Measurements from ENCODE around the gene DUSP5.
"Not testable (repeated sequence)": the region's sequence is repeated elsewhere in the genome, so short reads cannot be mapped to it uniquely, and the experiment has no call there.

DUSP5 gene

DNA sequence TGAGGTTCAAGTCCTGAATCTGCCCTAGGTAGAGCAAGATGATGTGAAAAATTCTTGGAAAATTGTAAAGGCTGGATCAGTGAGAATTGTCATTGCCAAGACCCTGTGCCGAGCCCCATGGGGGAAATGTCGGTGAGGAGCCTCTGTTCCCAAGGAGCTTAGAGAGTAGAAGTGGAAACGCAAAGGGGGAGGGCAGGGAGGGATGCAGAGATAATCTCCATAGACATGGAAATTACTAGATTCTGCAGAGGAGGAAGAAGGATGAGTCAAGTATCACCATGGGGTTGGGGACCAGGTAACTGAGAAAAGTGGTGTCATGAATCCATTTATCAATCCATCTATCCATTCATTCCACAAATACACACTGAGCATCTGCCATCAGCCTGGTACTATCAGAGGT is 26.0 kb downstream of the DUSP5 start:
- no peak for DNase-seq (ENCODE audit: low spot score)

DNA sequence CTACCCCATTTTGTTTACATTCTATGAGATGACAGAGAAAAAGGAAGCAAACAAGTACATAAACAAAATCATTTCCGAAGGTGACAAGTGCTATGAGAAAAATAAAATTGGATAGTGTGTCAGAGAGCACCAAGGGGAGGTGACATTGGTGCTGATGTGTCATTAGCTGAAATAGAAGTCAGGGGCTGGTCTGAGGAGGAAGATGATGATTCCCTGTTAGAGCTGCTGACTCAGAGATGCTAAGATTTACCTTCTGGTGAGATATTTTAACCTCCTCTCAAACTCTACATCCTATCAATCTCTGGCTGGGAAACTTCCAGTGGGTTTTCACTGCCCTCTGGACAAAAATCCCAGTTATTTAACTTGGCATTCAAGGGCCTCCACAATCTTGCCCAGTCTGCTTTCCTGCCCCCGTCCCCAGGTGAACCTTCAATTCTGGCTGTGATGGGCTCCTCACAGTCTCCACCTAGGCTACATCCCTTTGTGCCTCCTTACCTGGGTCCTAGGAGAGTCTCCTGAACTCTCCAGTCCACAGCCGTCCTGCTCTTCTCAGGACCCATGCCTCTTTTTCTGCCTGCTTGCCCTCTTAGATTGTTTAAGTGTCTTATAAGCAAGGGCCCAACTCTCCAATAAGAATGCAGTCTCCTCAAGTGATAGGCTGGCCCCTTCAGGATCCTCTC is 26.6 kb downstream of the DUSP5 start:
- DNase-seq (ENCODE audit: low spot score): no peak

DNA sequence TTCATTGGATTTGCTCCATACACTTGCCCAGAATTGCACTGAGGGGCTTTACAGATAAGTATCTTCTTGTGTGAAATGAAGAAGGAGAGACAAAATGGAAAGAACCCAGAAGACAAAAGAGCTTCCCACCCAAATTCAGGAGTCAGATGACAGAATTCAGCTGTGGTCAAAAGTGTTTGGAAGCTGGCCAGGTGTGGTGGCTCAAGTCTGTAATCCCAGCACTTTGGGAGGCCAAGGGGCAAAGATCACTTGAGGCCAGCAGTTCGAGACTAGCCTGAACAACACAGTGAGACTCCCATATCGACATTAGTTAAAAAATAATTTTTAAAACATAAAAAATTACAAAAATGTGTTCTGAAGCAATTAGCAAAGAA is 27.1 kb downstream of the DUSP5 start:
- no peak for DNase-seq (ENCODE audit: low spot score)

DNA sequence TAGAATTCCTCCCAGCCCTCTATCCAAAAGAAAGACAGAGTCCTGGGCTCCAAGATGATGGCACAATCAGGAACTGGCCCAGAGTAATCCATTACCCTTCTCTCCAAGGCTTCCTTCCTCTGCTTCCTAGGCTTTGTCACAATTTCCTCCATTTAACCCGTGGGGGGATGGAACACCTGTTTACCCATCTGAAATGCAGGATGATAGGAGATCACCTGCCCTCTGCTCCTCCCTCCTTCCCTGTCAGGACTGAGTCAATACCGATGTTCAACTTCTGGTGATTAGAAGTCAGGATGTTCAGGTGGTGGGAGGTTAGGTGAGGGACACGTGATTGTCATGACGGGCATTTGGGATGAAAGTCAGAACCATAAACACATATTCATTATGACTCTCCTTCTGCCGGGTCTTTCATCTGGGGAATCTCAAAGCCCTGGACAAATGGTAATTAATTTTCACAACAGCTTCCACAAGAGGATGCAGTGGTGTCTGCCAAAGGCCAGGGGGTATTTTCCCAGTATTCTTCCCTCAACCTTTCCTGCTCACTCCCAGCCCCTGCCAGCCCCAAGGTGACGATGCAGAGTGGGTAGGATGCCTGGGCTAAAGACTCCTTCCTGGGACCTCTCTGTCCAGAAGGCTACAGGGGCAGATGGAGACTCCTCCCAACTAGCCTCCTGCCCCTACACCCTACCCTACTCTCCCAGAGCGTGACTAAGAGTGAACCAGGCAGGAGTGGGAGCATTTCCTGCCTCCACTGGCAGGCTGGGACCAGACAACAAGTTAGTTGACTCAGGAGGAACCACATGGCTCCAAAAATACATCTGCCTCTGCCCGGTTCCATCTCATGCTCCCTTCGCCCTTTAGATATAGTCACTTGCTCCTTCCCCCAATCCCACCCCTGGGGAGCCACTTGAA is 27.9 kb downstream of the DUSP5 start:
- DNase-seq (ENCODE audit: low spot score): peak; percentile 80

DNA sequence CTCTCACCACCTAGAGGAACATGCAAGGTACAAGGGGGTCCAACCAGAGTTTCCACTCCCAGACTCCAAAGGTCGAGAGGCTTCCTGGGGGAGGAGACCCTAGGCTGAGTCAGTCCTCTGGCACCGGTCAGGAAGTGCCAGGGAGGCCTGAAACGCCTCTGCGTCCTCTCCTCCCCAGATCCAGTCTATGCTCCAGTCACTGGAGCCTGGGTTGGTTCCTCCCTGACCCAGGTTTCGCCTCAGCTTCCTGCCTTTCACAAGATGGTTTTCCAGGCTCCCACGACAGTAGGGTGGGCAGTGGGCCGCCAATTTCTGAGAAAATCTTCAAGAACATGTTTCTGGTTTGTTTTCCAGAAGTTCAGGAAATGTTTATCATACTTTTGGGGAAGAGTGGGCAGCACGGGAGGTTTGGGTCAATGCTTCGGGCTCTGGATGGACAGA is 30.0 kb downstream of the DUSP5 start:
- peak; percentile 43 for DNase-seq (ENCODE audit: low spot score)

DNA sequence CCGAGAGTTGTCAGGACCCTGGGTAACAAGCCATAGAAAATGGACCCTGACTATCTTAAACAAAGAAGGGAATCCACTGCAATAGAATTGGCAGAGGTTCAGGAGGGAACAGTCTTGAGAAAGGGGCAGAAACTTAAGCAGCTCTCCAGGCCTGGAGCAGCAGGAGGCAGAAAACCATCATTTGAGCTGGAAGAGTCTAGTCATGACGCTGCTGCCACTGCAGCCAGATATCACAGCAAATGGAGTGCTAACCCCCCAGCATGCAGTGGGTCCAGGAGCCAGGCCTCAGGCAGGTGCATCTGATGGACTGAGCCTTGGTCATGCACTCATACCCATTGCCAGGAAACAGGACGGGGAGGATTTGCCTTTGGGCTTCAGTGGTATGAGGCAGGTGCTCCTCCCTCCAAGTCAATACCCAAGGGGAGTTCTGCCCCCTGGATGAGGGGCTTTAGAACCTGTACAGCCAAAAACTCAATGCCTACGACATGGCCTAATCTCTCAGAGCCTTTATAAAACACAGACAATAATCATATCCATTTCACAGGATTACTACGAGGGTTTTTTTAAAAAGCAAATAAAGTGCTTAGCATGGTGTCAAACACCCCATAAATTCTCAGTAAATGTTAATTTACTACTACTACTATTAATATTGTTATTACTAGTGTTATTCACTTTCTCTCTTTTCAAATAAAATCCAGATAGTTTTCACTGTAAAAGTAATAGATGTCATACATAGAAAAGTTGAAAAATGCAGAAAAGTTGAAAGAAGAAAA is 30.7 kb downstream of the DUSP5 start:
- DNase-seq (ENCODE audit: low spot score): no peak

DNA sequence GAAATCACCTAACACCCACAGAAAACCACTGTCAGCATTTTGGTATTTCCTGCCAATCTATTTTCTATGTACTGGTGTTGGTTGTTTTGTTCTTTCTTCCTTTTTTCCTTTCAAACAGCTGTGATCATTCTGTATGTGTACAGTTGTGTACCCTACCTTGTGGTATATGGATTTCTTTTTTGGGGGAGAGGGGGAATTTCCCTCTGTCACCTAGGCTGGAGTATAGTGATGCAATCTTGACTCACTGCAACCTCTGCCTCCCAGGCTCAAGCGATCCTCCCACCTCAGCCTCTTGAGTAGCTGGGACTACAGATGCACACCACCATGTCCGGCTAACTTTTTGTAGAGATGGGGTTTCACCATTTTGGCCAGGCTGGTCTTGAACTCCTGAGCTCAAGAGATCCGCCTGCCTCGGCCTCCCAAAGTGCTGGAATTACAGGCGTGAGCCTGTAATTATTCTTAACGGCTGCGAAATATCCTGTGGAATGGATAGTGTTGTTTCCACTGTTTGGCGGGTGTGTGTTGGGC is 31.4 kb downstream of the DUSP5 start:
- DNase-seq (ENCODE audit: low spot score): not testable (repeated sequence)

DNA sequence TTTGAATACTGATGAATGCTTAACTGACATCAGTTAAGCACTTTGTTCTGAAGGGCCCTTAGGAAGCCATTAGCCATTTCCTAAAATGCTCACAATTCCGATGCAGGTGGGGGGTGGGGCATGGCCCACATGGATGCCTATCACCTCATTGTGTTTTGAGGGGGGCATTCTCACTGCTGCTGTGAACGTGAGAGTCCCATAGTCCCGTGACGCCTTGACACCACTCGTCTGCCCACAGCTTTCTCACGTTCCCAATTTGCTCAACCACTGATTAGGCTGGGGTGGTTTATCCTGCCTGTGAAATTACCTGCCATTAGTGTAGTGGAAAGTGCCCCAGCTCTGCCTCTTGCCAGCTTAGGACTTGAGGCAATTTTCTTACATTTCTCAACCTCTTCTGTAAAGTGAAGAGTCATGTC is 31.9 kb downstream of the DUSP5 start:
- no peak for DNase-seq (ENCODE audit: low spot score)

DNA sequence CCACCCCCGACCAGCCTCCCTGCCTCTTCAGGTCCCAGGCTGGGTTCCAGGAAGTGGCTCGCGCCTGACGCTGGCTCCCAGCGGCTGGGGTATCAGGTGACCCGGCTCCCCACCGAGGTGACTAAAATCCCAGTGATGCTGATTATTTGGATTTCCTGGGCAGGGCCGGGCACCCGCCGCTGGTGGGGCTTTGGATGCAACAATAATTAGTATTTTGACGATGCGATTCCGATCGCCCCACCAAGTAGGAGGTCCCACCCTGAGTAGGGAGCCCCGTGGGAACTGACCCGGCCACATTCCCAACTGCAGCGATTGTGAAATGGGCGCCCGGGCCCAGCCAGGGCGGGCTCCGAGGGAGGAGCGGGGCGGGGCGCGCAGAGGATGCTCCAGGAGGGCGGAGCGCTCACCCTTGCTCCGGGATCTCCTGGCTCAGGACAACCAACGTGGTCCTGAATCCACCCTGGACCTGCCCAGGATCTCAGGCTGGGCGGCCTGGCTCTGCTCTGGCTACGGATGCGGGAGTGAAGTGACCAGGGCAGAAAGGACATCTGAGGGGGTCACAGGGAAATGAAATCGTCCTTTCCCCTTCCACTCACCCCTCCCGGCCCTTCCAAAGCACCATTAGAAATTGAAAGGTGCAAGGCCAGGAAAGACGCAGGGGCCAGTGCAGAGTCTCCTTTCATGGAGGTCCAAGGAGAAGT is 32.6 kb downstream of the DUSP5 start:
- DNase-seq (ENCODE audit: low spot score): peak; percentile 68

DNA sequence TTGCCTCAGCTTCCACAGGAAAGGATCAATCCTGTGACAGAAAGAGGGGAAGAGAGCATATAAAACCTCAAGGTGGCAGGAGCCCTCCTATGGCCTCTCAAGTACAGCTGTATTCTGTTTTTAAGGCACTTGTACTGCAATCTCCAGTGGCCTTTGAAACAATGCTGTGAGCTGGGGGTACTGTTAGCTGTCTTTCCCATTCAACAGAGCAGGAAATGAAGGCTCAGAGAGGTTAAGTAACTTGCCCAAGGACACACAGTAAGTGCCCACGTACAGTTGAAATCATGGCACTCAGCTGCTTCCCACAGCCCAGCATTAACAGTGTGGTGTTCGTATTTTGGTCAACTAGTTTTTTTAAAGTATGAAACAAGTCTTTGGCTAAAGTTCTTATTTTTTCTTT is 34.0 kb downstream of the DUSP5 start:
- no peak for DNase-seq (ENCODE audit: low spot score)

DNA sequence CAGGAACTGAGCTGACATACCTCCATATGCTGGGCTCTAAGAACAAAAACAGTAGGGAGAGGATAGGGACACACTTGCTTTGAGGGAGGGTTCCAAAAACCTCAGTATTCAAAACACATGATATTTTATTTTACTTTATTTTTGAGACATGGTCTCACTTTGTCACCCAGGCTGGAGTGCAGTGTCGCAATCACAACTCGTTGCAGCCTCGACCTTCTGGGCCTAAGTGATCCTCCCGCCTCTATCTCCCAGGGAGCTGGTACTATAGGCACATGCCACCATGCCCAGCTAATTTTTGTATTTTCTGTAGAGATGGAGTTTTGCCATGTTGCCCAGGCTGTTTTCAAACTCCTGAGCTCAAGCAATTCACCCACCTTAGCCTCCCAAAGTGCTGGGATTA is 34.9 kb downstream of the DUSP5 start:
- not testable (repeated sequence) for DNase-seq (ENCODE audit: low spot score)

DNA sequence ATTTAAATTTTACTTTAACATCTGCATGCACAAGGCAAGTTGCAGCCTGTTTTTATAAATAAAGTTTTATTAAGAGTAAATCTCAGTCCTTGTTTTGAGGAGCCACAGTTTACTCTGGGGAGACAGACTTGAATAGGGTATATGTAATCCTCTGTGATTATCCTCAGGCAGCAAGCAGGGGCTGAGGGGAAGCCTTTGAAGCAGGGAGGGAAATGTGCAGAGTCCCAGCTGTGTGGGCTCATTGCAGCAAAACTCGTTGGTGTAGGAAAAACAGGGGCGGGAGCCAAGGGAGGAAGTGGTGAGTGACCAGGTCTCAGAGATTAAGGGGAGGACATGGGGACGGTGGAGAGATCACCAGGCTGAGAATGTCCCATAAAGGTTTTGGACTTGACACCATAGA is 35.4 kb downstream of the DUSP5 start:
- DNase-seq (ENCODE audit: low spot score): no peak

DNA sequence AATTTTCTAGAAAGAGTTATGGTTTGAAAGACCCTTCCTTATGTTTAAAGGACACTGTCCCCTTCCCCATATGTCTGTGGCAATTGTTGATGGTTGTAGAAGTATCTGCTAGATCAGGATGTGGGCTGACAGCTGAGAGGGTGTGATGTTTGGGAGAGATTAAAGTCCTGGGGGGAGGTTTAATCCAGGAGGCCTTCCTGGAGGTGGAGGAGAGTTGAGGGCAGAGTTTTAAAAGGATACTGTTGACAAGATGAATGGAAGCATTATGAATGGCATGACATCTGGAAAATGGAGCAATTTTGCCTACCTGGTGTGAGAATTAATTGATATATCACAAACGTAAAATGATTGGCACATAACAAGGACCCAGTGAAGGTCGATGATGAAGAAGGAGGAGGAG is 36.9 kb downstream of the DUSP5 start:
- no peak for DNase-seq (ENCODE audit: low spot score)

DNA sequence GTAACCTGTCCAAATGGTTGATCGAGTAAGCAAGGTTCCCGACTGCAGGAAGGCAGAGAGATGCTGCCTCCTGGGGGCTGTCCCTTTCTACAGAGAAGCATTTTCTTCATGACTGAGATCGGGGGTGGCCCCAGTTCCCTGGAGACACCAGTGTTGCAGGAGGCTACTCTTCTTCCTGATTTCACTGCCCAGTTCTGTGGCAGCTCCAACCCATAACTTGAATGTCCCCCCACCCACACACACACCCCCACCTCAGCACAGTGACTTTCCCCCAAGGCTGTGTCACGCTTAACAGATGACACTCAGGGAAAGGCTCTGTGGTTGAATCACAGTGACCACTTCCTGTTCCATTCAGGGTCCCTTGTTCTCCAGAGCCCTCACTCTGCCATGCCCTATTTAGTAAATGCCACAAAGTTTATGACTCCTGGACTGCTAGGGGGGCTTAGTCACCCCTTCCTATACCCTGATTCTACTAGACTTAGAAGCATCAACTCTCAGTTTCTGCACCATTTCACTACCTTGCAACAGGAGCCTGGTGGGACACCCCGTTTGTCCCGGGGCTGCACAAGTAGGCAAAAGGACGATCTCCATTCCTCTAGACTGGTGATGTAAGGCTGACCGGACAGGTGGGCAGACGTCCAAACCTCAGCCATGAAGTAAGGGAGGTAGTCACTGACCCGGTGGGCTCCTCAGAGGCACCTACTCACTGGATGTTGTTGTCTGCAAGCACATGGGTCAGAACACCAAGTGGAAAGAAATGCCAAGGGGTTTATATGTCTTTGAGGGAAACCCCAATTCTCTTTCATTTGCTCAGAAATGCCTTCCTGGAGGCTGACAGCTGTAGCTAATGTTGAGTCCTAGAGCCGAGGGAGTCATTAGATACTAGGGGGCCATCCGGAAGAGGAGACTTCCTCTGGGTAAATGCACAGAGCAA is 38.5 kb downstream of the DUSP5 start:
- peak; percentile 91 for DNase-seq (ENCODE audit: low spot score)

DNA sequence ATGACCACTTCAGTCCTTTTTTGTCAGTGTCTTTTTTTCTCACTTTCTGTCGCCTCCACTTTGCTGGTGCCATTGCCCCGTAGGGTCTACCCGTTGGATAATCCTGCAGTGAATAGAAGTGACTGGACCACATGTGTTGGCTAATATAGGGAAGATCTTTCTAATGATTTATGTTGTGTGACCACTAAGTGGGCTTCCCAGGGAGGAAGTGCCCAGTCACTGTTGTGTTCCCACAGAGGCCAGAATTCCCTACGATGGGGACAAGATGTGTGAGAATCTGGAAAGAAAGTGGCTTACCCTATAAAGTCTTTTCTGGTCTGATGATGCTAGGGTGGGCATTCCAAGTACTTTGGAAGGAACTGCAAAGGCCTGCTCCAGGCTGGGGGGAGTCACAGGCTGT is 41.4 kb downstream of the DUSP5 start:
- no peak for DNase-seq (ENCODE audit: low spot score)

DNA sequence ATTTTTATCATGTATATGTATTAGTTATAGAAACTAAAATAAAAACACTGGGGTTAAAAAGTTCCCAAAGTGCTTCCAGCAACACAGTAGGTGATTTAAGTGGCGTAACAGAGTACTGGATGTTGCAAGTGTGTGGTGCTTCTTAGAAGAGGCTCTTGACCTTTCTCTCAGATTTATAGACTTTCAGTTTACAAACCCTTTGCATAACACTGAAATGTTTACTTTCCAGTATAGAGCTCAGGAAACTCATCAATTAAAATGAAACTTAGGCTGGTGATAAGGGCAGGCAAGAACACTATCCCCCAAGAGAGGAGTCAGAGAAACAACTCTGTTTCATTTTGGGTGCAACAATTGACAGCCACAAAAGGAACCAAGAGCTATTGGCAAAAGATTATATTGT is 42.3 kb downstream of the DUSP5 start:
- DNase-seq (ENCODE audit: low spot score): no peak

DNA sequence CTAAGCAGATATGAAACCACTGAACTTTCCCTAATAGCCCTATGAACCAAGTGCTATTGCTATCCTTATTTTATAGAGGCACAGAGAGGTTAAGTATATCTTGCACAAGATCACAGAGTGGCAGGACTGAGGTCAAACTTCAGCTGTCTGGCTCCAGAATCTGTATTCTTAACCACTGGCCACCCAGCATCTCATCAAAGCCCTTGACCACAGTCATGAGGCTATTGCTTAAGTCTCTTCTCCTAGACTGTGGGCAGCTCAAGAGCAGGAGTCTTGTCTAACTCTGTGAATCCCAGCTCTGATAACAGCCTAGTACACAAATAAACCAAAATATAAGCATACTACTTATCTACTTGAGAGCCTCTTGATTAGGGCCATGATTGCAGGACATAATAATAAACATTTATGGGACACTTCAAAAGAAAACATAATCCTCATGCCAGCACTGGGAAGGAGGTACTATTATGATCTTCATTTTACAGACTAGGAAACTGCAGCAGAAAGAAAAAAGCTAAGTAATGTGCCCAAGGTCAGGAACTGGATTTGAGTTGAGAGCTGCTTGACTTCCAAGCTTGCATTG is 47.3 kb downstream of the DUSP5 start:
- no peak for DNase-seq (ENCODE audit: low spot score)

DNA sequence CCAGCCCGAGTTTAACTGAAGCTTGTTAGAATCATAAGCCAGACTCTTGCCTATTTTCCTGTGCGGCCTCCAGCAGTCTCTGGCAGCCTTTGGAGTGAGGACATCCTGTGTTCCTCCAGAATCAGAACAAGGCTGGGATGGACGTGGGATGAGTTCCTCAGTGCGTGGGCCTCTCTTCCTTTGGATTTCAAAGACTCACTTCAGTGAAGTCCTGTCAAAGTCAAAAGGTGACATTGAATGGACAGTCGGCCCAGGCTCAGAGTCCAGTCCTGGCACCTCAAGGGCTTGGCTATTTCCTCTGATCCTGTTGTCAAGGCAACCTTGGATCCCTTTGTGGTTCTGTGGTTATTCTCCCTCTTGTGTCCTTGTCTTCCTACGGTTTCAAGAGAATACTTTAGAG is 48.4 kb downstream of the DUSP5 start:
- DNase-seq (ENCODE audit: low spot score): peak; percentile 51

DNA sequence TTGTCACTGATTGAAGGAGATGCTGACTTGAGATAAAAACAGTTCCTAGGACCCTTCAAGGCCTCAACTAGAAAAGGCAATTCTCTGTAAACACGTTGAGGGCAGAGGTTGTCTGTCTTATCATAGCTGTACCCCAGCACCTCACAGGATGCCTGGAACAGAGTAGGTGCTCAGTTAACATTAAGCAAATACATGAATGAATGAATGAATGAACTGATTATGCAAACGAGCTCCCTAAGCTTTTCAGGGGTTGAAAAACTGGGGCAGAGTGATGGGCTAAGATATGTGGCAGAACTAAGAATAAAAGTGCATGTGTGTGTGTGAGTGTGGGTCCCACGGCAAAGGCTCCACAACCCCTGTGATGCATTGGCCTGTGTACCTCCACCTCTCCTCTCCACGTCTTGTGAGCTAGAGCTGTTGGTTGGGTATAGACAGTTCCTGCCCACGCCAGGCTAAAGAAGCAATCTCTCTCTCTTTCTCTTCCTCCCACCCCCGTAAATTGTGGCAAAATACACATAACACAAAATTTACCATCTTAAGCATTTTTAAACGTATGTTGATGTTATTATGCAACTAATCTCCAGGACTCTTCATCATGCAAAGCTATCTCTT is 48.9 kb downstream of the DUSP5 start:
- no peak for DNase-seq (ENCODE audit: low spot score)

Measured in SW480 (cell line).